PFSK-1 (cell line): Measurements from ENCODE around the gene KCNIP4.

Experiments
- FOXP2 ChIP-seq: optimal IDR thresholded peaks from 2 replicates; pipeline ENCODE3; 2011; ENCODE audit warnings: borderline replicate concordance, control low read depth, inconsistent platforms; ENCODE audit not compliant: insufficient read depth; ENCODE audit errors: extremely low read length, extremely low read depth
- POLR2AphosphoS5 ChIP-seq: IDR thresholded peaks from 2 replicates; pipeline ENCODE4 v1.6.1; 2012; ENCODE audit warnings: low read depth, mild to moderate bottlenecking, control low read depth, low read length, moderate library complexity
- SIN3A ChIP-seq: IDR thresholded peaks from 2 replicates; pipeline ENCODE4 v1.6.1; 2012; ENCODE audit warnings: mild to moderate bottlenecking, low read length, moderate library complexity, borderline replicate concordance; ENCODE audit not compliant: insufficient read depth
- TAF1 ChIP-seq: IDR thresholded peaks from 2 replicates; pipeline ENCODE4 v1.6.1; 2012; ENCODE audit warnings: low read length, control low read depth, borderline replicate concordance; ENCODE audit not compliant: insufficient read depth
- TF ChIP-seq, protein P1 (sequence below), 2 experiments: IDR thresholded peaks; 2 replicates each; pipeline versions ENCODE4 v1.6.1 to v1.8.0; 2011 to 2012; ENCODE audit warnings: low read depth in 2 of 2, low read length in 2 of 2, control low read depth in 1 of 2, inconsistent platforms in 1 of 2, mild to moderate bottlenecking in 1 of 2, moderate library complexity in 1 of 2; ENCODE audit not compliant: insufficient read depth in 1 of 2

KCNIP4 gene

GRCh38 chr4:21947791-21948346, 703 bp downstream of the KCNIP4 start:
- no peak for TF ChIP-seq TAF1
- no peak for TF ChIP-seq POLR2AphosphoS5
- TF ChIP-seq, protein P1, sequence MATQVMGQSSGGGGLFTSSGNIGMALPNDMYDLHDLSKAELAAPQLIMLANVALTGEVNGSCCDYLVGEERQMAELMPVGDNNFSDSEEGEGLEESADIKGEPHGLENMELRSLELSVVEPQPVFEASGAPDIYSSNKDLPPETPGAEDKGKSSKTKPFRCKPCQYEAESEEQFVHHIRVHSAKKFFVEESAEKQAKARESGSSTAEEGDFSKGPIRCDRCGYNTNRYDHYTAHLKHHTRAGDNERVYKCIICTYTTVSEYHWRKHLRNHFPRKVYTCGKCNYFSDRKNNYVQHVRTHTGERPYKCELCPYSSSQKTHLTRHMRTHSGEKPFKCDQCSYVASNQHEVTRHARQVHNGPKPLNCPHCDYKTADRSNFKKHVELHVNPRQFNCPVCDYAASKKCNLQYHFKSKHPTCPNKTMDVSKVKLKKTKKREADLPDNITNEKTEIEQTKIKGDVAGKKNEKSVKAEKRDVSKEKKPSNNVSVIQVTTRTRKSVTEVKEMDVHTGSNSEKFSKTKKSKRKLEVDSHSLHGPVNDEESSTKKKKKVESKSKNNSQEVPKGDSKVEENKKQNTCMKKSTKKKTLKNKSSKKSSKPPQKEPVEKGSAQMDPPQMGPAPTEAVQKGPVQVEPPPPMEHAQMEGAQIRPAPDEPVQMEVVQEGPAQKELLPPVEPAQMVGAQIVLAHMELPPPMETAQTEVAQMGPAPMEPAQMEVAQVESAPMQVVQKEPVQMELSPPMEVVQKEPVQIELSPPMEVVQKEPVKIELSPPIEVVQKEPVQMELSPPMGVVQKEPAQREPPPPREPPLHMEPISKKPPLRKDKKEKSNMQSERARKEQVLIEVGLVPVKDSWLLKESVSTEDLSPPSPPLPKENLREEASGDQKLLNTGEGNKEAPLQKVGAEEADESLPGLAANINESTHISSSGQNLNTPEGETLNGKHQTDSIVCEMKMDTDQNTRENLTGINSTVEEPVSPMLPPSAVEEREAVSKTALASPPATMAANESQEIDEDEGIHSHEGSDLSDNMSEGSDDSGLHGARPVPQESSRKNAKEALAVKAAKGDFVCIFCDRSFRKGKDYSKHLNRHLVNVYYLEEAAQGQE (IDR thresholded peaks at IDR 0.05; ENCODE audit: insufficient read depth in 1 of 2, low read depth in 2 of 2, low read length in 2 of 2), result no peak
- no peak for TF ChIP-seq SIN3A
- no peak for TF ChIP-seq FOXP2

DNA sequence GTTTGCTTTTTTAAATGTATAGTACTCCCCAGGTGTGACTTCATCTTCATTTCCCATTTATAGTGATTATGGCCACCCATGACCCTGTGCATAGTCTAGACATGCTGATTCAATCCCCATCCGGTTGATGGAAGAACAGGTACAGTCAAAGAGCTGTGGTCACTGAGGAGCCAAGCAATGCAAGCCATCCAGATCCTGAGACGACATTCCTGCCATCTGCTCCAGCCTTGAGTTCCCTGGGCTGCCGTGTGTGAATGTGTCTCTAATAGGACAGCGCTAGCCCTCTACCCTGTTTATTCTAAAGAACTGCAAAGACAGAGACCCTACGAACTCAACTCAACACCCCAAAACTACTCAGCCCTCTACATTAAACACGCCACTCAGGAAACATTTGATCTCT, 1.7 kb downstream of the KCNIP4 start:
- TF ChIP-seq POLR2AphosphoS5 (no peak), TAF1 (no peak), FOXP2 (no peak), SIN3A (no peak)
- TF ChIP-seq, protein P1 (IDR thresholded peaks at IDR 0.05; ENCODE audit: insufficient read depth in 1 of 2, low read depth in 2 of 2, low read length in 2 of 2), result no peak

GRCh38 chr4:21921526-21922180, 26.9 kb downstream of the KCNIP4 start:
- TF ChIP-seq SIN3A (no peak), TAF1 (no peak), POLR2AphosphoS5 (no peak), FOXP2 (no peak)
- TF ChIP-seq, protein P1 (IDR thresholded peaks at IDR 0.05; ENCODE audit: insufficient read depth in 1 of 2, low read depth in 2 of 2, low read length in 2 of 2), result no peak

- TF ChIP-seq SIN3A (no peak), FOXP2 (no peak), TAF1 (no peak), POLR2AphosphoS5 (no peak)
- TF ChIP-seq, protein P1 (IDR thresholded peaks at IDR 0.05; ENCODE audit: insufficient read depth in 1 of 2, low read depth in 2 of 2, low read length in 2 of 2), result no peak
These were observed 32.8 kb downstream of the KCNIP4 start for GRCh38 chr4:21915761-21916160.

DNA sequence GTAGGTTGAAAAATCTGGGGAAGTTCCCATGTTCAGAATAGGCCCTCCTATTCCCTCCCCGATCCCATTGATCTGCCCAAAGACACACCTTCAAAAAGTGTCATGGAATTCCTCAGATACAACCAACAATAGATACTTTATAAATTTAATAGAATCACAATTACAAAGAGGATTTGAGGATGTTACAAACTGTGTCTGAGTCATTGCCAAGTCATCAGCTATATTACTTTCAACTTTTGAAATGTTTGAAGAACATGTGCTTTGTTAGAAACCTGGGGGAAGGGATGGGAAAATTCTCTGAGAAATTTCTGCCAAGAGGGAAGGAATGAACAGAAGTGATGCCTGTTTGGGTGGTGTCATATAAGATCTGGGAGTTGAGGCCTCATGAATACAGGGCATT, 46.7 kb downstream of the KCNIP4 start:
- TF ChIP-seq POLR2AphosphoS5, result no peak
- no peak for TF ChIP-seq TAF1
- TF ChIP-seq SIN3A, result no peak
- no peak for TF ChIP-seq FOXP2
- TF ChIP-seq, protein P1 (IDR thresholded peaks at IDR 0.05; ENCODE audit: insufficient read depth in 1 of 2, low read depth in 2 of 2, low read length in 2 of 2), result no peak
